Neural progenitor cell (in vitro differentiated cells): ENCODE results near the gene PDGFD. TPM values are rescaled to one million over a fixed set of nuclear protein-coding genes. Genes with fewer than 3 reads are reported as not detected.

Source experiments
- DNase-seq: peaks from one replicate; pipeline ENCODE4 v3.0.0-alpha.2; 2016; ENCODE audit warnings: low spot score
- H2AFZ ChIP-seq: fragments of 200-600 bp; sonication (generic); replicated peaks from 2 replicates; pipeline ENCODE4 v1.6.1; 2016; ENCODE audit warnings: antibody characterized with exemption
- H3F3A ChIP-seq: fragments of 200-600 bp; sonication (generic); 2 replicates; pipeline ENCODE4 v1.6.1; 2016; ENCODE audit warnings: antibody characterized with exemption, low read depth
- H3K27ac ChIP-seq: fragments of 200-600 bp; sonication (generic); 2 replicates; pipeline ENCODE4 v1.5.1; 2016; ENCODE audit warnings: mild to moderate bottlenecking
- H3K27me3 ChIP-seq: fragments of 200-600 bp; sonication (generic); 2 replicates; pipeline ENCODE4 v1.6.1; 2016; ENCODE audit warnings: mild to moderate bottlenecking, moderate library complexity
- H3K36me3 ChIP-seq: fragments of 200-600 bp; sonication (generic); 2 replicates; pipeline ENCODE4 v1.5.1; 2016
- H3K4me1 ChIP-seq: fragments of 200-600 bp; sonication (generic); 2 replicates; pipeline ENCODE4 v1.6.1; 2016; ENCODE audit warnings: mixed run types
- H3K4me2 ChIP-seq: fragments of 200-600 bp; sonication (generic); 2 replicates; pipeline ENCODE4 v1.6.1; 2016
- H3K4me3 ChIP-seq: fragments of 200-600 bp; sonication (generic); 2 replicates; pipeline ENCODE4 v1.5.1; 2016
- H3K79me2 ChIP-seq: fragments of 200-600 bp; sonication (generic); 2 replicates; pipeline ENCODE4 v1.6.1; 2016; ENCODE audit warnings: low read depth
- H3K9ac ChIP-seq: fragments of 200-600 bp; sonication (generic); 2 replicates; pipeline ENCODE4 v1.6.1; 2016
- H3K9me3 ChIP-seq: fragments of 200-600 bp; sonication (generic); 2 replicates; pipeline ENCODE4 v1.5.1; 2016; ENCODE audit warnings: low read depth
- H4K20me1 ChIP-seq: fragments of 200-600 bp; sonication (generic); 2 replicates; pipeline ENCODE4 v1.6.1; 2016; ENCODE audit warnings: low read depth
- H3K27ac Mint-ChIP-seq: 3 replicates; pipeline ENCODE4 v1.8.0; 2021; ENCODE audit warnings: mixed read lengths
- H3K27me3 Mint-ChIP-seq: 2 replicates; pipeline ENCODE4 v1.8.0; 2022; ENCODE audit warnings: low read depth, mild to moderate bottlenecking, inconsistent platforms, moderate library complexity, mixed read lengths; ENCODE audit not compliant: insufficient read depth
- H3K36me3 Mint-ChIP-seq: 3 replicates; pipeline ENCODE4 v1.8.0; 2021; ENCODE audit warnings: mixed read lengths
- H3K4me1 Mint-ChIP-seq: 3 replicates; pipeline ENCODE4 v1.8.0; 2021; ENCODE audit warnings: mixed read lengths
- H3K4me3 Mint-ChIP-seq: 3 replicates; pipeline ENCODE4 v1.8.0; 2021; ENCODE audit warnings: mild to moderate bottlenecking, moderate library complexity, mixed read lengths
- H3K9me3 Mint-ChIP-seq: 3 replicates; pipeline ENCODE4 v1.8.0; 2020; ENCODE audit warnings: mixed read lengths
- EZH2 ChIP-seq: fragments of 200-600 bp; sonication (generic); IDR thresholded peaks from 2 replicates; pipeline ENCODE4 v1.6.1; 2017; ENCODE audit warnings: antibody characterized with exemption, mild to moderate bottlenecking, moderate library complexity
- EZH2phosphoT487 ChIP-seq: fragments of 200-600 bp; sonication (generic); IDR thresholded peaks from 2 replicates; pipeline ENCODE4 v1.6.1; 2017; ENCODE audit warnings: antibody characterized with exemption
- total RNA-seq: library from RNA; depleted of rRNA; stranded (reverse); fragments of >200 nt; gene quantifications from 2 replicates; pipeline ENCODE4 v1.2.3, GENCODE V29; 2015; ENCODE audit warnings: low replicate concordance
- TF ChIP-seq, protein P1 (sequence below): fragments of 200-600 bp; sonication (generic); IDR thresholded peaks from 2 replicates; pipeline ENCODE4 v1.5.1; 2017; ENCODE audit warnings: antibody characterized with exemption, mild to moderate bottlenecking

The PDGFD gene
- total RNA-seq, 1 donor from 2014 or later, result 3.7 TPM

DNA sequence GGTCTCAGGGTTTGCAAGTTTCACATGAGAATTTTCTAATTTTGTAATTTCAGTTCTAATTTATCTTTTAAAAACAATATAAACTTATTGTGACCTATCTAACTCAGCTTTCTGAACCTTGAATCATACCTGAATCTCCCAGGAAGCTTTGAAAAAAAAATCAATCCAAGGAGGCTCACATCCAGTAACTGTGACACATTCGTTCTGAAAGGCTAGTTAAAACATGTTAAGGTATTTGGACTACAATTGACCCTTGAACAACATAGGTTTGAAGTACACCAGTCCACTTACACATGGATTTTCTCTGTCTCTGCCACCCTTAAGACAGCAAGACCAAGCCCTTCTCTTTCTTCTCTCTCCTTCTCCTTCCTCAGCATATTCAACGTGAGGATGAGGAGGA lies 87.5 kb downstream of the PDGFD start:
- no peak overlapping the region for H3K4me3 Mint-ChIP-seq
- Histone ChIP-seq H3K4me1 (no peaks in the 10 kb centered on the region), H3K36me3 (no peaks in the 10 kb centered on the region), H3K9ac (no peak overlapping the region), H2AFZ (no peak overlapping the region), H3K4me2 (no peak overlapping the region), H3K79me2 (no peaks in the 10 kb centered on the region), H4K20me1 (no peaks in the 10 kb centered on the region), H3K27me3 (no peaks in the 10 kb centered on the region), H3K9me3 (no peaks in the 10 kb centered on the region), H3K4me3 (no peak overlapping the region), H3K27ac (no peak overlapping the region), H3F3A (no peaks in the 10 kb centered on the region)
- no peaks in the 10 kb centered on the region for H3K9me3 Mint-ChIP-seq
- TF ChIP-seq EZH2phosphoT487 (no peak), EZH2 (no peak)
- TF ChIP-seq, protein P1, sequence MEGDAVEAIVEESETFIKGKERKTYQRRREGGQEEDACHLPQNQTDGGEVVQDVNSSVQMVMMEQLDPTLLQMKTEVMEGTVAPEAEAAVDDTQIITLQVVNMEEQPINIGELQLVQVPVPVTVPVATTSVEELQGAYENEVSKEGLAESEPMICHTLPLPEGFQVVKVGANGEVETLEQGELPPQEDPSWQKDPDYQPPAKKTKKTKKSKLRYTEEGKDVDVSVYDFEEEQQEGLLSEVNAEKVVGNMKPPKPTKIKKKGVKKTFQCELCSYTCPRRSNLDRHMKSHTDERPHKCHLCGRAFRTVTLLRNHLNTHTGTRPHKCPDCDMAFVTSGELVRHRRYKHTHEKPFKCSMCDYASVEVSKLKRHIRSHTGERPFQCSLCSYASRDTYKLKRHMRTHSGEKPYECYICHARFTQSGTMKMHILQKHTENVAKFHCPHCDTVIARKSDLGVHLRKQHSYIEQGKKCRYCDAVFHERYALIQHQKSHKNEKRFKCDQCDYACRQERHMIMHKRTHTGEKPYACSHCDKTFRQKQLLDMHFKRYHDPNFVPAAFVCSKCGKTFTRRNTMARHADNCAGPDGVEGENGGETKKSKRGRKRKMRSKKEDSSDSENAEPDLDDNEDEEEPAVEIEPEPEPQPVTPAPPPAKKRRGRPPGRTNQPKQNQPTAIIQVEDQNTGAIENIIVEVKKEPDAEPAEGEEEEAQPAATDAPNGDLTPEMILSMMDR, result no peak
- no peak for DNase-seq
- no peaks in the 10 kb centered on the region for H3K36me3 Mint-ChIP-seq
- H3K27me3 Mint-ChIP-seq, result no peaks in the 10 kb centered on the region
- H3K27ac Mint-ChIP-seq, result no peak overlapping the region
- peaks cover 4% of the 10 kb centered on the region for H3K4me1 Mint-ChIP-seq

DNA sequence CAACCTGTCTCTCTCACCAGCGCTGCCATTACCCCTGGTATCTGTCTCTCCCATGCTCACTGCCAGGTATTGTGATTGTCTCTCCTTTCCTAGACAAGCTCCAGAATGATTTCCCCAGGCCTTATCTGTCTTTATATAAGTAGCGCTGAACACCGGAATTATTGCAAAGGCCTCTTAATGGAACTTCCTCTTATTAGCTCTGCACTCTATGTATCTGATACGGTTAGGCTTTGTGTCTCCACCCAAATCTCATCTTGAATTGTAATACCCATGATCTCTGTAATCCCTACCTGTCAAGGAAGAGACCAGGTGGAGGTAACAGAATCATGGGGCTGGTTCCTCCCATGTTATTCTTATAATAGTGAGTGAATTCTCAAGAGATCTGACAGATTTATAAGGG lies 88.2 kb downstream of the PDGFD start:
- Histone ChIP-seq H3K9me3 (no peaks in the 10 kb centered on the region), H3K9ac (no peak overlapping the region), H3F3A (no peaks in the 10 kb centered on the region), H3K4me1 (no peaks in the 10 kb centered on the region), H3K27me3 (no peaks in the 10 kb centered on the region), H3K4me2 (no peak overlapping the region), H3K4me3 (no peak overlapping the region), H3K27ac (no peak overlapping the region), H3K36me3 (no peaks in the 10 kb centered on the region), H3K79me2 (no peaks in the 10 kb centered on the region), H2AFZ (no peak overlapping the region), H4K20me1 (no peaks in the 10 kb centered on the region)
- TF ChIP-seq EZH2phosphoT487, result no peak
- TF ChIP-seq, protein P1, result no peak
- TF ChIP-seq EZH2, result no peak
- H3K27ac Mint-ChIP-seq, result no peak overlapping the region
- DNase-seq, result no peak
- H3K36me3 Mint-ChIP-seq, result no peaks in the 10 kb centered on the region
- no peak overlapping the region for H3K4me3 Mint-ChIP-seq
- peaks cover 4% of the 10 kb centered on the region for H3K4me1 Mint-ChIP-seq
- H3K27me3 Mint-ChIP-seq, result no peaks in the 10 kb centered on the region
- no peaks in the 10 kb centered on the region for H3K9me3 Mint-ChIP-seq

DNA sequence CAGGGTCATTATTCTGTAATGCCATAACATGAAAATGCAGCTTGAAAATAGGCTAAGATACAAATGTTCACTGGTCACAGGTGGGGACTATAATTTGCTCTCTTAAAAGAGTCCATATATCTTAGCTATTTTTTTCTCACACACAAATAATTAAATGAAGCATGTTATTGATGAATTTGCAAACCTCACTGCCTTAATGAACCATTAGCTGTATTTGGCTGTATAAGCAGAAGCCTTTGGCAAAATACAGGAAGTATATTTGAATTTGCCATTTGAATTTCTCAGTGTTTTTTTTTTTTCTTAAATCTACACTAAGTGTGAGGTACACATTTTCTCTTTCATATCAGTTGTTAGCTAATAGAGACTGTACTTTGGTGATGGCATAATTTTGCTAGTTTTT lies 88.9 kb downstream of the PDGFD start:
- Mint-ChIP-seq H3K4me3 (no peak overlapping the region), H3K9me3 (no peaks in the 10 kb centered on the region), H3K4me1 (peaks cover 4% of the 10 kb centered on the region), H3K27me3 (no peaks in the 10 kb centered on the region), H3K36me3 (no peaks in the 10 kb centered on the region), H3K27ac (no peak overlapping the region)
- no peak overlapping the region for H3K4me2 ChIP-seq
- no peaks in the 10 kb centered on the region for H3K9me3 ChIP-seq
- H3K9ac ChIP-seq, result no peak overlapping the region
- H3K4me3 ChIP-seq, result no peak overlapping the region
- no peak overlapping the region for H2AFZ ChIP-seq
- H3F3A ChIP-seq, result no peaks in the 10 kb centered on the region
- no peak for DNase-seq
- TF ChIP-seq, protein P1, result no peak
- no peak for TF ChIP-seq EZH2phosphoT487
- no peak for TF ChIP-seq EZH2
- H4K20me1 ChIP-seq, result no peaks in the 10 kb centered on the region
- H3K4me1 ChIP-seq, result no peaks in the 10 kb centered on the region
- H3K27ac ChIP-seq, result no peak overlapping the region
- H3K27me3 ChIP-seq, result no peaks in the 10 kb centered on the region
- no peaks in the 10 kb centered on the region for H3K36me3 ChIP-seq
- no peaks in the 10 kb centered on the region for H3K79me2 ChIP-seq
